HCT116 (cell line): ENCODE measurements around the gene HOOK1. TPM values are rescaled to one million over a fixed set of nuclear protein-coding genes. Genes with fewer than 3 reads are reported as not detected.

ENCODE experiments used
- ATAC-seq: fragments of 200-7000 bp; cut with Tn5 transposase; 2 replicates; pipeline ENCODE4 v1.9.1; 2020; ENCODE audit warnings: mild to moderate bottlenecking, moderate library complexity
- BruUV-seq: library from RNA; stranded (reverse); fragments of 400-500 nt; replicated peaks from 2 replicates; lab custom pipeline; 2021; lab: Mats Ljungman, UMichigan
- CTCF ChIA-PET: fragments of 300-600 bp; sonication (Branson Sonifier 250); formaldehyde crosslinking; loops from one replicate; lab custom pipeline; 2021; ENCODE audit warnings: antibody characterized with exemption; lab: Charles Lee
- POLR2A ChIA-PET: fragments of 300-600, 350-600 bp; sonication (Branson Sonifier 250); formaldehyde crosslinking; loops from one replicate; lab custom pipeline; 2021; ENCODE audit warnings: antibody characterized with exemption; lab: Charles Lee
- RAD21 ChIA-PET, 2 experiments: fragments of 300-600 bp; sonication (Branson Sonifier 250); formaldehyde crosslinking; loops; one replicate each; lab custom pipeline; 2023; ENCODE audit warnings: low total read pairs in 2 of 2; ENCODE audit not compliant: uncharacterized antibody in 2 of 2, unreplicated experiment in 2 of 2, low non-redundant PET in 1 of 2; lab: Charles Lee
- DNase-seq: peaks from one replicate; pipeline ENCODE4 v3.0.0-alpha.2; 2010; ENCODE audit warnings: low read depth, low spot score
- H2AFZ ChIP-seq: fragments of 200-600 bp; shearing (Covaris generic), sonication (generic); 2 replicates; pipeline ENCODE4 v1.6.1; 2017; ENCODE audit warnings: low read depth, mixed run types, mixed read lengths, antibody characterized with exemption, low read length; ENCODE audit not compliant: poor library complexity, severe bottlenecking
- H3K27ac ChIP-seq: 2 replicates; pipeline ENCODE4 v1.5.1; 2012; ENCODE audit warnings: low read depth, low read length
- H3K27me3 ChIP-seq: fragments of 200-600 bp; sonication (generic); 2 replicates; pipeline ENCODE4 v1.6.1; 2016; ENCODE audit warnings: mixed run types, low read length, mixed read lengths; ENCODE audit not compliant: insufficient read depth
- H3K36me3 ChIP-seq, 2 experiments: fragments of 200-500 bp in 1 of 2; fragments of 200-600 bp in 1 of 2; sonication (Bioruptor generic) in 1 of 2; sonication (generic) in 1 of 2; 2 replicates each; pipeline versions ENCODE4 v1.5.1 to v1.6.1; 2014 to 2016; ENCODE audit warnings: low read length in 2 of 2, inconsistent platforms in 1 of 2, mixed read lengths in 1 of 2, mixed run types in 1 of 2; ENCODE audit not compliant: insufficient read depth in 2 of 2, control insufficient read depth in 1 of 2
- H3K4me1 ChIP-seq, 2 experiments: fragments of 200-600 bp in 1 of 2; sonication (generic) in 1 of 2; 2 replicates each; pipeline versions ENCODE4 v1.5.1 to v1.6.1; 2012 to 2017; ENCODE audit warnings: low read length in 2 of 2, inconsistent platforms in 1 of 2, mild to moderate bottlenecking in 1 of 2, mixed read lengths in 1 of 2, mixed run types in 1 of 2, moderate library complexity in 1 of 2; ENCODE audit not compliant: insufficient read depth in 2 of 2, control insufficient read depth in 1 of 2
- H3K4me2 ChIP-seq: fragments of 200-600 bp; sonication (generic); 2 replicates; pipeline ENCODE4 v1.6.1; 2017; ENCODE audit warnings: mixed run types, low read length, mixed read lengths
- H3K4me3 ChIP-seq, 2 experiments: fragments of 200-600 bp in 1 of 2; sonication (generic) in 1 of 2; replicated peaks in 1 of 2; 2 replicates each; pipeline ENCODE4 v1.5.1; 2011 to 2016; ENCODE audit warnings: low read length in 2 of 2, control low read depth in 1 of 2, low read depth in 1 of 2, mild to moderate bottlenecking in 1 of 2, mixed read lengths in 1 of 2, mixed run types in 1 of 2
- H3K79me2 ChIP-seq: fragments of 200-600 bp; sonication (generic); 2 replicates; pipeline ENCODE4 v1.6.1; 2017; ENCODE audit warnings: mild to moderate bottlenecking, mixed run types, low read length, moderate library complexity, mixed read lengths; ENCODE audit not compliant: insufficient read depth
- H3K9ac ChIP-seq: fragments of 200-600 bp; sonication (generic); 2 replicates; pipeline ENCODE4 v1.6.1; 2016; ENCODE audit warnings: low read length, mixed read lengths
- H3K9me2 ChIP-seq: fragments of 200-600 bp; sonication (generic), shearing (Covaris generic); 2 replicates; pipeline ENCODE4 v1.6.1; 2017; ENCODE audit warnings: mixed run types, mild to moderate bottlenecking, moderate library complexity; ENCODE audit not compliant: insufficient read depth
- H3K9me3 ChIP-seq, 2 experiments: fragments of 200-500 bp in 1 of 2; fragments of 200-600 bp in 1 of 2; sonication (Bioruptor generic) in 1 of 2; sonication (generic) in 1 of 2; 2 replicates each; pipeline ENCODE4 v1.6.1; 2014 to 2017; ENCODE audit warnings: low read length in 2 of 2, mixed read lengths in 2 of 2, inconsistent platforms in 1 of 2, low read depth in 1 of 2, mild to moderate bottlenecking in 1 of 2, mixed run types in 1 of 2, moderate library complexity in 1 of 2; ENCODE audit not compliant: control insufficient read depth in 1 of 2, insufficient read depth in 1 of 2
- H4K20me1 ChIP-seq: fragments of 200-600 bp; sonication (generic), shearing (Covaris generic); 2 replicates; pipeline ENCODE4 v1.6.1; 2017; ENCODE audit warnings: mixed run types, mild to moderate bottlenecking, moderate library complexity; ENCODE audit not compliant: insufficient read depth
- CBX3 ChIP-seq: IDR thresholded peaks from 2 replicates; pipeline ENCODE4 v1.6.1; 2012; ENCODE audit warnings: low read depth
- CEBPB ChIP-seq: IDR thresholded peaks from 2 replicates; pipeline ENCODE4 v1.6.1; 2012; ENCODE audit warnings: low read depth
- ELF1 ChIP-seq: IDR thresholded peaks from 2 replicates; pipeline ENCODE4 v1.6.1; 2012; ENCODE audit warnings: low read depth, borderline replicate concordance
- EZH2 ChIP-seq: fragments of 200-600 bp; sonication (generic); IDR thresholded peaks from 2 replicates; pipeline ENCODE4 v1.6.1; 2017; ENCODE audit warnings: antibody characterized with exemption, mixed run types
- EZH2phosphoT487 ChIP-seq: fragments of 200-600 bp; IDR thresholded peaks from 2 replicates; pipeline ENCODE4 v1.6.1; 2018; ENCODE audit warnings: antibody characterized with exemption, borderline replicate concordance
- JUND ChIP-seq: IDR thresholded peaks from 2 replicates; pipeline ENCODE4 v1.6.1; 2012
- RAD21 ChIP-seq: IDR thresholded peaks from 2 replicates; pipeline ENCODE4 v1.6.1; 2012; ENCODE audit warnings: low read depth, mild to moderate bottlenecking
- REST ChIP-seq: IDR thresholded peaks from 2 replicates; pipeline ENCODE4 v1.6.1; 2012; ENCODE audit warnings: low read depth
- SIN3A ChIP-seq: IDR thresholded peaks from 2 replicates; pipeline ENCODE4 v1.6.1; 2012; ENCODE audit warnings: low read depth
- SRF ChIP-seq: IDR thresholded peaks from 2 replicates; pipeline ENCODE4 v1.6.1; 2012; ENCODE audit warnings: low read depth
- TCF7L2 ChIP-seq: IDR thresholded peaks from 2 replicates; pipeline ENCODE4 v1.7.0; 2011; ENCODE audit warnings: borderline replicate concordance, inconsistent platforms; ENCODE audit not compliant: insufficient read depth, insufficient read length; ENCODE audit errors: extremely low read depth
- ZNF274 ChIP-seq: fragments of 200-500 bp; sonication (Bioruptor generic); IDR thresholded peaks from 2 replicates; pipeline ENCODE4 v1.6.1; 2014; ENCODE audit warnings: mild to moderate bottlenecking, low read depth, low read length, inconsistent platforms
- intact Hi-C: fragments of 100-400 bp; cut with micrococcal nuclease; formaldehyde crosslinking; loops from 2 replicates; pipeline ENCODE4 v1.10.0; 2022
- total RNA-seq: library from RNA; stranded (reverse); gene quantifications from one replicate; pipeline ENCODE4 v1.2.1, GENCODE V29; 2021; ENCODE audit not compliant: unreplicated experiment
- TF ChIP-seq, protein P1 (sequence below): IDR thresholded peaks from 2 replicates; pipeline ENCODE4 v1.6.1; 2012
- TF ChIP-seq, protein P2 (sequence below): IDR thresholded peaks from 2 replicates; pipeline ENCODE4 v1.6.1; 2012
- TF ChIP-seq, protein P3 (sequence below), 3 experiments: fragments of 200-600 bp in 1 of 3; sonication (generic) in 1 of 3; IDR thresholded peaks in 2 of 3; conservative IDR thresholded peaks in 1 of 3; 2 replicates each; pipeline ENCODE4 v1.5.1; 2012 to 2017; ENCODE audit warnings: low read depth in 2 of 3, low read length in 2 of 3, antibody characterized with exemption in 1 of 3, borderline replicate concordance in 1 of 3, control low read depth in 1 of 3, mild to moderate bottlenecking in 1 of 3, mixed read lengths in 1 of 3, mixed run types in 1 of 3, moderate library complexity in 1 of 3; ENCODE audit not compliant: insufficient read depth in 1 of 3

HOOK1 gene
- total RNA-seq, 1 experiment from 2014 or later: 30.9 TPM

DNA sequence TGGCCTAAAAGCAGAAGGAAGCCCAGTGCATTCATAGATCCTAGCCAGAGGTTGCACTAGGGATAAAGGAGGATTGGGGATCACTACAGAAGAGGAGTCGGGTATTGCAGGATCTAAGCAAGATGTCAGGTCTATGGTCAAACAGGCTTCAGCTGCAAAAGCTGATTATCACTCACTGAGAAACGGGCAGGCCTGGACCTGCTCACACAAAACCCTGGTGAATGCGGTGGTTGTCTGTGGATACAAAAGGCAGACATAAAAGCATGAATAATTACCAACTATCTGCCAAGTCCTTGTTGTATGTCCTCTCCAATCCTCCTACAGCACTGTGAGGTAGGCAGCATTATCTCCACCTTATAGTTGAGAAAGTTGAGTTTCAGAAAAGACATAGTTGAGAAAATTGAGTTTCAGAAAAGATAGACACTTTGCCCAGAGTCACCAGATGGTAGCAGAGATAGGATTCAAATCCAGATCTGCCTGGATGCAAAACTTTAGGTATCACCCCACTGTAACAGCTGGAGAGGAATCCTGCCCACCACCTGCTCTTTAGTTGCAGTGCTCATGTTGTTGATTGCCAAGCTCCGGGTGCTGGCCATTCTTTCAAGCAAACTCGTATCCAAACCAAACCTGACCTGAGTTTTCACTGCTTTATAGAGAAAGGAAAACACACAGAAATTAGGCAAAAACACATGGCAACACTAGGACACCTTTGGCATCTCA, 49.6 kb upstream of the HOOK1 start:
- Histone ChIP-seq H3K9me2 (no peaks in the 10 kb centered on the region), H3K9ac (no peak overlapping the region), H3K27me3 (no peaks in the 10 kb centered on the region), H3K4me3 (no peak overlapping the region), H2AFZ (no peak overlapping the region), H3K9me3 (no peaks in the 10 kb centered on the region), H3K4me1 (no peaks in the 10 kb centered on the region), H3K36me3 (no peaks in the 10 kb centered on the region), H3K27ac (no peak overlapping the region), H3K79me2 (no peaks in the 10 kb centered on the region), H4K20me1 (no peaks in the 10 kb centered on the region), H3K4me2 (no peak overlapping the region)
- no peak for DNase-seq
- intact Hi-C loops: no loop called here
- TF ChIP-seq, protein P1, sequence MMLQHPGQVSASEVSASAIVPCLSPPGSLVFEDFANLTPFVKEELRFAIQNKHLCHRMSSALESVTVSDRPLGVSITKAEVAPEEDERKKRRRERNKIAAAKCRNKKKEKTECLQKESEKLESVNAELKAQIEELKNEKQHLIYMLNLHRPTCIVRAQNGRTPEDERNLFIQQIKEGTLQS: no peak
- TF ChIP-seq SIN3A (no peak), TCF7L2 (no peak), EZH2 (no peak), CEBPB (no peak), REST (no peak), RAD21 (no peak), EZH2phosphoT487 (no peak), ELF1 (no peak), ZNF274 (no peak), JUND (no peak), CBX3 (no peak), SRF (no peak)
- TF ChIP-seq, protein P2, sequence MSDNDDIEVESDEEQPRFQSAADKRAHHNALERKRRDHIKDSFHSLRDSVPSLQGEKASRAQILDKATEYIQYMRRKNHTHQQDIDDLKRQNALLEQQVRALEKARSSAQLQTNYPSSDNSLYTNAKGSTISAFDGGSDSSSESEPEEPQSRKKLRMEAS: no peak
- TF ChIP-seq, protein P3, sequence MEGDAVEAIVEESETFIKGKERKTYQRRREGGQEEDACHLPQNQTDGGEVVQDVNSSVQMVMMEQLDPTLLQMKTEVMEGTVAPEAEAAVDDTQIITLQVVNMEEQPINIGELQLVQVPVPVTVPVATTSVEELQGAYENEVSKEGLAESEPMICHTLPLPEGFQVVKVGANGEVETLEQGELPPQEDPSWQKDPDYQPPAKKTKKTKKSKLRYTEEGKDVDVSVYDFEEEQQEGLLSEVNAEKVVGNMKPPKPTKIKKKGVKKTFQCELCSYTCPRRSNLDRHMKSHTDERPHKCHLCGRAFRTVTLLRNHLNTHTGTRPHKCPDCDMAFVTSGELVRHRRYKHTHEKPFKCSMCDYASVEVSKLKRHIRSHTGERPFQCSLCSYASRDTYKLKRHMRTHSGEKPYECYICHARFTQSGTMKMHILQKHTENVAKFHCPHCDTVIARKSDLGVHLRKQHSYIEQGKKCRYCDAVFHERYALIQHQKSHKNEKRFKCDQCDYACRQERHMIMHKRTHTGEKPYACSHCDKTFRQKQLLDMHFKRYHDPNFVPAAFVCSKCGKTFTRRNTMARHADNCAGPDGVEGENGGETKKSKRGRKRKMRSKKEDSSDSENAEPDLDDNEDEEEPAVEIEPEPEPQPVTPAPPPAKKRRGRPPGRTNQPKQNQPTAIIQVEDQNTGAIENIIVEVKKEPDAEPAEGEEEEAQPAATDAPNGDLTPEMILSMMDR (IDR thresholded peaks at IDR 0.05 in 2 of 3, conservative IDR thresholded peaks at IDR 0.05 in 1 of 3; ENCODE audit: borderline replicate concordance in 1 of 3, insufficient read depth in 1 of 3, low read depth in 2 of 3, low read length in 2 of 3): no peak
- ATAC-seq: no peak
- CTCF ChIA-PET: no interaction called here
- BruUV-seq: no TSS peak
- RAD21 ChIA-PET: no interaction called here
- POLR2A ChIA-PET: no interaction called here
